ENCODE data around the gene GEMIN2.
"Not testable (repeated sequence)": the region's sequence is repeated elsewhere in the genome, so short reads cannot be mapped to it uniquely, and the experiment has no call there.

Gene GEMIN2, protein sequence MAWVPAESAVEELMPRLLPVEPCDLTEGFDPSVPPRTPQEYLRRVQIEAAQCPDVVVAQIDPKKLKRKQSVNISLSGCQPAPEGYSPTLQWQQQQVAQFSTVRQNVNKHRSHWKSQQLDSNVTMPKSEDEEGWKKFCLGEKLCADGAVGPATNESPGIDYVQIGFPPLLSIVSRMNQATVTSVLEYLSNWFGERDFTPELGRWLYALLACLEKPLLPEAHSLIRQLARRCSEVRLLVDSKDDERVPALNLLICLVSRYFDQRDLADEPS

DNA sequence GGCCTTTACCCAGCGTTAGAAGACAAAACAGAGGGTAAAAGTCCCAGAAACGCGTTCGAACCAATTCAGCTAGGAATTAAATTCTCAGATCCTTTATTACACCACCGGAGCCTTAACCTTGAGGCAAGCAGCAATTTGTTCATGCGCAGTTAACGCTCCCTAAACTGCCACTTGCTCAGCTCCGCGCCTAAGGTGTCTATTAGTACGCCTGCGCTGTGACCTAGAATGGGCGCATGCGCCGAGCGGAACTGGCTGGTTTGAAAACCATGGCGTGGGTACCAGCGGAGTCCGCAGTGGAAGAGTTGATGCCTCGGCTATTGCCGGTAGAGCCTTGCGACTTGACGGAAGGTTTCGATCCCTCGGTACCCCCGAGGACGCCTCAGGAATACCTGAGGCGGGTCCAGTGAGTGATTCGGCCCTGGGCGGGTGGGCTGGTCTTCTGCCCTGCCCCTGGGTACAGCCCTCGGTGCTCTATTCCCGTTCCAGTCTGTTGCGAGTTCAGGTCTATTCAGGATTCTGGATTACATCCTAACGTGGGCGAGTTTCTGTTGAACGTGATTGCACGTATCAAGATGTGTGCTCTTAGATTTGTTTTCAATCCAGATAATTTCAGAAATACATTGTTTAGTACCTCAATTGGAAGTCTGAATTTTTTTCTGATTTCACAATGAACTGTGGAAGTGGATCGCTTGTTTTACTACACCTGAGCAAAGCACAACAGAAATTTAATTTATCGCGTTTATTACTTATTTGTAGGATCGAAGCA is at the start of gene GEMIN2:
GEMIN2 (plus strand) TSS at position 251 of the 766 bp plus-strand sequence; CDS start at position 267, 16 bp downstream.
- peak; percentile 93 to 94 for DNase-seq

DNA sequence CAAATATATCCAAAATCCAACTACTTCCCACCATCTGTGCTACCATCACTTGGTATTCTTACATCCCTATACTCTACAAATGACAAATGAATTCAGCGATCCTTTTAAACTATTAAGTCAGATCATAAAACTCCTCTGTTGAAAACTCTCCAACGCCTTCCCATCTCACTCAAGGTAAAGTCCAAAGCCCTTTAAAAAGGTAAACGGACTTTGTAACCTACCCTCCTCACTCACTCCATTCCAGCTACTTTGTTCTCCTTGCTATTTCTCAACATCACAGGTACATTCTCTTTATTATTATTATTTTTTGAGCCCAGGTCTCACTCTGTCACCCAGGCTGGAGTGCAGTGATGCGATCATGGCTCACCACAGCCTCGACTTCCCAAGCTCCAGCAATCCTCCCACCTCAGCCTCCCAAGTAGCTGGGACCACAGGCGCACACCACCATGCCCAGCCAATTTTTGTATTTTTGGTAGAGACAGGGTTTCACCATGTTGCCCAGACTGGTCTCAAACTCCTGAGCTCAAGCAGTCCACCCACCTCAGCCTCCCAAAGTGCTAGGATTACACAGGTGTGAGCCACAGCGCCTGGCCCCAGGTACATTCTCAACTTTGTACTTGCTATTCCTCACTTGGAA is 44.8 kb upstream of the GEMIN2 start:
- not testable (repeated sequence) for DNase-seq

DNA sequence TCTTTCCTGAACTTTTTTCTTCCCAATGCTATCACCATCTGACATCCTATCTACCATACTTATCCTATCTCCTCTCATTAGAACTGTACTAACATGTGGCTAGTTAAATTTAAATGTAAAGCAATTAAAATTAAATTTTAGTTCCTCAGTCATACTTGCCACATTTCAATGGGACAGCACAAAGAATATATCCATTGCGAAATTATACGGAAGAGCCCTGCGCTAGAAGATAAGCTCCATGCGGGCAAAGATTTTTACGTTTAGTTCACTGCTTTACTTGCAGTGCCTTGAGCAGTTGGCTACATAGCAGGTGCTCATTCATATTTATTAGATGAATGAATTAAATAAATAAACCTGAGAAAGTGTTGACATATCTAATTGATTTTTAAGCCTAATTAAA is 44.2 kb upstream of the GEMIN2 start:
- no peak for DNase-seq

DNA sequence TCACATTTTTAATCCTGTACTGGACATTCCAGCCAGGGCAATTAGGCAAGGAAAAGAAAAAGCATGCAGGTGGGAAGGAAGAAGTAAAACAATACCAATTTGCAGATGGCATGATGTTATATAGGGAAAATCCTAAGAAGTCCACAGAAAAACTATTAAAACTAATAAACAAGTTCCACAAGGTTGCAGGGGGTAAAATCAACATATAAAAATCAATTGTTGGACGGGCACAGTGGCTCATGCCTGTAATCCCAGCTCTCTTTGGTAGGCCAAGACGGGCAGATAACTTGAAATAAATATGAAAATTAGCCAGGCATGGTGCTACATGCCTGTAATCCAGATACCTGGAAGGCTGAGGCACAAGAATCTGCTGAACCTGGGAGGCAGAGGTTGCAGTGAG is 43.0 kb upstream of the GEMIN2 start:
- no peak for DNase-seq

DNA sequence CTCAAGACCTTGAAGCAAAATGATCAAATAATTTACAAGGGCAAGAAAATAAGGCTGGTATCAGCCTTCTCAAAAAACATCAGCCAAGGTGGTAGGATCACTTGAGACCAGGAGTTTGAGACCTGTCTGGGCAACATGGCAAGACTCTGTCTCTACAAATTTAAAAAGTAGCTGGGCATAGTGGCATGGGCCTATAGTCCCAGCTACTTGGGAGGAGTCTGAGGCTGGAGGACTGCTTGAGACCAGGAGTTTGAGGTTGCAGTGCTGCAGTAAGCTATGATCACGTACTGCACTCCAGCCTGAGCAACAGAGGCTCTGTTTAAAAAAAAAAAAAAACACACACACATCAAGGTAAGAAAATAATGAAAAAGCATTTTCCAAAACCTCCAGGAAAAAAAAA is 33.2 kb upstream of the GEMIN2 start:
- no peak for DNase-seq

DNA sequence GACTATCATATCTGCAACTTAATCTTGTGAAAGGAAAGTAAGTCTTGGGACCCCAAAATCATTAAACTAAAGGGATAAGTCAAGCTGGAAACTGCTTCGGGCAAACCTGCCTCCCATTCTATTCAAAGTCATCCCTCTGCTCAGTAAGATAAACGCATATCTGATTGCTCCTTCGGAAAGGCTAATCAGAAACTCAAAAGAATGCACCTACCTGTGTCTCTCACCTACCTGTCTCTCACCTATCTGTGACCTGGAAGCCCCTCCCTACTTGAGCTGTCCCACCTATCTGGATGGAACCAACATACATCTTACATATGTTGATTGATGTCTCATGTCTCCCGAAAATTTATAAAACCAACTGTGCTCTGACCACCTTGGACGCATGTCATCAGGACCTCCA is 31.0 kb upstream of the GEMIN2 start:
- DNase-seq, result no peak

DNA sequence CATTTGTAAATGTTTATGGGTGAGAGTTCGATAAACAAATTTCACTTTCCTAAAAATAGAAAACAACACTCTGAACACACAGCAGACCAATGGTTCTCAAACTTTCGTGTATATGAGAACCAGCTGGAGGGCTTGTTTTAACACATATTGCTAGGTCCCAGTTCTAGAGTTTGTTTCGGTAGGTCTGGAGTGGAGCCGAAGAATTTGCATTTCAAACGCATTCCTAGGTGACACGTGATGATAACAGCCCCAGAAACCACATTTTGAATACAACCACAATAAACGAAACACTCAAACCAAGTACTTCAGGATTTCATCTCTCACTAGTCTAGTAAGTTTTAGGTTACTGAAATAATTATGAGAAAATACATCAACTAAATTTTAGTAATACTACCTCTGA is 28.2 kb upstream of the GEMIN2 start:
- no peak for DNase-seq

DNA sequence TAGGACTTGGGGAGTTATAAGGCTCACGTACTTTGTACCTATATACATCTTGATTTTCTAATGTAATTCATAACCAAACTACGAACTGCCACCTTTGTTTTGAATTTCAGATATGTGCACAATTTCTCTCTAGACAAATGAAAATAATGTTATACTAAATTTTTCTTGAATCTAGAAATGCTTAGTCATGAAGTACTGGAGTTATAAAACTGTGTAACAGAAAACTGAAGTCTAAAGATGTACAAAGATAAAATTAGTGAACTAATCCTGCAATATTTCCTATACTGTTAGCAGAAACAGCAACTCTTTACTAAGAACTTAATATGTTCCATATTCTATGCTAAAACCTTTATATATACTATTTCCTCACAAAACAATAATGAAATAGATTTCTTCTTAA is 26.6 kb upstream of the GEMIN2 start:
- no peak for DNase-seq

DNA sequence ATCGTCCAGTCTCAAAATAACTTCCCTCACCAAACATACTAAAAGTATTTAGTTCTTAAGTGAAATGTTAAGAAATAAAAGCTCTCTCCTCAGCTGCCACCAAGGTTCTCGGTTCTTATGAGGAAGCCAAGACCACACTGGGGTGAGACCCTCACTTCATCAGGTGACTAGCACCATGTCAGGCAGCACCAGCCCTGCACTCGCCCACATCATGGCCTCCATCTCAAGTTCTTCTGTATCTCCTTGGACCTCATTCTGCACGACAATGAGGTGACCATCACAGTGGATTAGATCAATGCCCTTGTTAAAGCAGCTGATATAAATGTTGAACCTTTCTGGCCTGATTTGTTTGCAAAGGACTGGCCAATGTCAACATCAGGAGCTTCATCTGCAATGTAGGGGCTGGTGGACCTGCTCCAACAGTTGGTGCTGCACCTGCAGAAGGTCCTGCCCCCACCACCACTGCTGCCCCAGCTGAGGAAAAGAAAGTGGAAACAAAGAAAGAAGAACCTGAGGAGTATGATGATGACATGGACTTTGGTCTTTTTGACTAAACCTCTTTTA is 23.5 kb upstream of the GEMIN2 start:
- DNase-seq, result no peak

DNA sequence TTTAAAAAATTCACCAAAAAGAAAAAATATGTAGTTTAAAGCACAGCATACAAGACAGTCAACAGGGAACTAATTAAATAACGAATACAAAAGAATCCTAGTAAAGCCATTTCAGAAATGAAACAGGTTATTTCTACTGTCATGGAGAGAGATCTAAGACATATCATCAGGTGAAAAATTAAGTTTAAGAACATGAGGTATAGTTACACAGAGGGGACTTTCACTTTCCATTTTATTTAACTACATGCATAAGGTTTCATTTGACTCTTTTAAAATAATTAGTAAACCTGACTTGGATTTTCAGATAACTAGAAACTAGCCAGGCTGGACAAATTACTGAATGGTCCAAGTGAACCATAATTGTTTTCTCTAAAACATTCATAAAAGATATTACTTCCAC is 22.4 kb upstream of the GEMIN2 start:
- DNase-seq, result no peak

DNA sequence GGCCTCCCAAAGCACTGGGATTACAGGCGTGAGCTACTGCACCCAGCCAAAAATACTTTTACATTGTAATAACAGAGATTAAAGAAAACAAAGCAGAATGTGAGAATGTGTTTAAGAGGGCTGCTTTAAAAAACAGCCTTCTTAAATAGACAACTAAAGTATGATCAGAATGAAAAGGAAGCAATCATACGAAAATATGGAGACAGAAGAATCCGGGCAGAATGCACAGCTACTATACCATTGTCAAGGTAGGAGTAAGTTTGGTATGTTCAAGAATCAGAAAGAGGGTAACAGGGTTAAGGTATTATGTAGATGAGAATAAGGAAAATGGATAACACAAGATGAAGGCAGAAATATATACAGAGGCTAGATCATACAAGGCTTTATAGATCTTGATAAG is 19.6 kb upstream of the GEMIN2 start:
- DNase-seq, result no peak

DNA sequence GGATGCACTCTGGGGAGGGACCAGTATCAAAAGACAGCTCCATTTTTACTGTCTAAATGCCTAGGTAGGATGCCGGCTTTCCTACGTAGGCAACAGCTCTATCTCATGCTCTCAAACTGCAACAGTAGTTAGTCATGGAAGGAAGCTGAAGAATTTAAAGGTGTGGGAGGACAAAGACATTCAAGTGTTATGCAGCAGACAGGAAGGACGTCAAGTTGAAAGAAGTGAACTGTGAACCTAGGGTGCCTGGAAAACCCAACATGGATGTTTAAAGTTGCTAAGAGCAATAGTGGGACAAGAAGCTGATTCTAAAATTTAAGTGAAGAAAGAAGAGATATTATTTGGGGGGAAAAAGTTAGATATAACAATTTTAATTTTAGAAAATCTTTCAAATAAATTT is 17.0 kb upstream of the GEMIN2 start:
- DNase-seq, result no peak

DNA sequence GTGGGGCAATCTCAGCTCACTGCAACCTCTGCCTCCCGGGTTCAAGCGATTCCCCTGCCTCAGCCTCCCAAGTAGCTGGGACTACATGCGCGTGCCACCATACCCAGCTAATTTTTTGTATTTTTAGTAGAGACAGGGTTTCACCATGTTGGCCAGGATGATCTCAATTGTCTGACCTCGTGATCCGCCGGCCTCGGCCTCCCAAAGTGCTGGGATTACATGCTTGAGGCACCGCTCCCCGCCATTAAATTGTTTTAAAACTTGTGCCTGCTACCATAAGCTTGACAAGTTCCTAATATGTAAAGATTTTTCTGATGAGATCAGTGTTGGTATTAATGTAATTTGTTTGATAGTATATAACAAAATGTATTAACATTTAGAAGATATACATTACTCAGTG is 14.9 kb upstream of the GEMIN2 start:
- DNase-seq, result not testable (repeated sequence)

DNA sequence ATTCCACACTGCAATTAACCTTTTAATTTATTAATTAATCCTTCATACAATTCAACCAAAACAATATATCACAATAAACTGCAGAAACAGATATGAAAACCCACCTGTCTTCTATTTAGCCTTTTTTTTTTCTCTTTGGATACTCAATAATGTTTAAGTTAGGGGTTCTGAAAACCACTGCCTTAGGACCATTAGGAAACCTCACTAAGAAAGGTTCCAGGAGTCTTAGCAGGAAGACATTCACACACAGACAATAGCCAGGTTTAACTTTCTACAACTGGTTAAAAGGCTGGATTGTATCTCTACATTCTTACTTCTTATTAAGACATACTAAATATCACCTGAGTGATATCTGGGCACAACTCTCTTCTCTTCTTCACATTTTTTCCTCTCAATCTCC is 14.4 kb upstream of the GEMIN2 start:
- no peak for DNase-seq

DNA sequence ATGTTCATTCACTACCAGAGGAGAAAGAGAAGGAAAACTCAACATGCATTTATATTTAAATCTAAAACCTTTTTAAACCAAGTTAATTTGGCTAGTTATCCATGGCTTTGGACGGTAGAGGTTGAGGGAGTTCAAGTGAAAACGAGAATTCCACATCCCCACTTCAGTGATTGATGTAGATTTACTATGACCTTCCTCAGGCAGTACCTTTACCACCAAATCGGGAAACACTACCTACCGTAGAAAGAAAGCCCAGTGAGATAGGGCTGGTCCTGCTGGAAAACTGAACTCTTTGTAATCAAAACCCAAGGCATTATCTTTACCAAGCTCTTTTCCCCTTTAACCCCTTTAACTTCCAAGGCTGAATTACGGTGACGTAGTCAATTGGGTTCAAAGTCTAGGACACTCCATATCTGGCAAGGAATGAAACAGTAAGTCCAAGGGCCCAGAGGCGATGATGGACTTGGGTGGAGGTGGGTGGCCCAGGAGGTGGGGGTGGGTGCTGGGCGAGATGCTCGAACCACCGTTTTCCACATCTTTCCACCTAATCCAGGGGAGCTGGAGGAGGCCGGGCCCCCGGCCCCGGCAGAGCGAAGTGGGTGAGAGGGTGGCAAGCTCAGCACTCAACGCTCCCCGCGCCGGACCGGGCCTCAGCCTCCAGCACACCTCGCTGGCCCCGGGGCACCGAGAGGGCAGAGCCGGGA is 11.7 kb upstream of the GEMIN2 start:
- peak in 1 of 2 experiments; percentile 22 for DNase-seq

DNA sequence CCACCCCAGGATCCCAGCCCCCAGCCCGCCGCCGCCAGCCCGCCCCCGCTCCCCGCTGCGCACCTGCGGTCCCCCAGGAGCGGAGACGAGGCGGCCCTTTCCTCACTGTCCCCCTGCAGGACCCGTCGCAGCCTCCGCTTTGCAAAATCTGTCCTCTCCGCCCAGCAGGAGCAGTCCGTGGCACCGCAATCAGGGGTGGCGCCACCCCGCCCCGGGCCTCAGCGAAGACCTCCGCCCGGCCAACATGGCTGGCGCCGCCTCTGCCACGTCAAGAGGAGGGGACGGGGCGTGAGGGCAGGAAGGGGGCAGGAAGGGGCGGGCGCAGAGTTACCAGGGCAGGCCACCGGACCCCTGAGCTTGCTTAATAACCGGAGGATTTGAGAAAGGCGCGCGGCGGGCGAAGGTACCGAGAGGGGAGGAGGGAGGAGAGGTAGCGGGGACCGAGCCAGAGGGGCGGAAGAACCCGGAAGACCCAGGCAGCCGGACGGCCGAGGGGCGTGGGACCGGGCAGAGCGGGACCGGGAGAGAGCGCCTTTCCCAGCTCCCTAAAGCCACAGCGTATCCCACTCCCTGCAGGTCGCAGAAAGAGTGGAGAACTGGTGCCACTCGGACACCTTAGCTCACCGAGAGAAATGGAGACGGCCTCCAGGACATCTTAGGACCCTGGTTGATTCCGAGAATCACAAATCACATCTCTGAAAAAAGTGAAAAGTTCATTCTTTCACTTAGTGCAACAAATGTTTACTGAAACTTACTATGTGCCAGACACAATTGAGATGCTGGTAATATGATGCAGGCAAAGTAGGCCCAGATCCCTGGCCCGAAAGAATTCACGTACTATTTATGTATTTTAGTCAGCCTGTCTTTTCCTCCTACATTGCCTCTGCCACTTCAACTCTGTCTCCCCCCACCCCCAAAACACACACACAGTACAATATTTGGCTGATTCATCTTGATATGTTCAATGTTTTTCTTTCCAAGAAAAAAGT is 10.9 kb upstream of the GEMIN2 start, which contains the start of gene SEC23A:
SEC23A (minus strand) TSS at position 267 of the 989 bp plus-strand sequence. CDS start 7,117 bp downstream, outside the sequence.
- peak; percentile 61 to 76 for DNase-seq

DNA sequence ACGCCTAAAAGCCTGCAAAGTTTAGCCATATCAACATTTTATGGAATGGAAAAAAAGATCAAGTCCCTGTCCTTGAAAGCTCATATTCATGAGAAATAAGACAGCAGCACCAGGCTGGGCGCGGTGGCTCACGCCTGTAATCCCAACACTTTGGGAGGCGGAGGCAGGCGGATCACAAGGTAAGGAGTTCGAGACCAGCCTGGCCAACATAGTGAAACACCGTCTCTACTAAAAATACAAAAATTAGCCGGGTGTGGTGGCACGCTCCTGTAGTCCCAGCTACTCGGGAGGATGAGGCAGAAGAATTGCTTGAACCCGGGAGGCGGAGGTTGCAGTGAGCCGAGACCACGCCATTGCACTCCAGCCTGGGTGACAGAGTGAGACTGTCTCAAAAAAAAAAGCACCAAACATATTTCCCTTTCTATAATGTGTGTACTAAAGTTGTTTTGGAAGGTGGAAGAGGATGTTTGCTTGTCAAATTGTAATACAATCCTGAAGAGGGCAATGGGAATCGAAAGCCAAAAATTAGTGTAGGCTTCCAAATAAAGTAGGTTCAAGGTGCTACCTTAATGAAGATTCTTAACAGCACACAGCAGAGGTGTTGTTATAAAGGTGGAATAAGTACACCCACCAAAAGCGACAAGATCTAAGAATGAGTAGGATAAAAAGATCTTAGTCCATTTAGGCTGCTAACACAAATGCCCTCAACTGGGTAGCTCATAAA is 9.9 kb upstream of the GEMIN2 start:
- DNase-seq, result not testable (repeated sequence)

DNA sequence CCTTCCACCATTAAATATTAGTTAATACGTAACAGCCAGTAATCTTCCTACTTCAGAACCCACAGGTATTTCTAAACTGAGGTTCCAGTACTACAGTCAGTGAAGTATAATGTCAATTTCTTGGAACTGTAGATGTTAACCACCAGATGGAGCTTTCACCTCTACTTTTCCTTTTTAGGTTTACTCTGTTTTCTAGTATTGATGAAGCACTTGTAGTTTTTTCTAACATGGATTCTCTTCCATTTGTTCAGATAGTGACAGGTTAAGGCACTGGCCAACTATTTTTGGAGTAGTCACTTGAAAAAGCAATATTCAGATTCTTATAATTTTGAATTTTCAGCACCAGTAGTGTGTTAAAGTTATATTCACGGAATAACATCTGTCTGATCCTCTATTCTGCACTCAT is 6.5 kb upstream of the GEMIN2 start:
- no peak for DNase-seq

DNA sequence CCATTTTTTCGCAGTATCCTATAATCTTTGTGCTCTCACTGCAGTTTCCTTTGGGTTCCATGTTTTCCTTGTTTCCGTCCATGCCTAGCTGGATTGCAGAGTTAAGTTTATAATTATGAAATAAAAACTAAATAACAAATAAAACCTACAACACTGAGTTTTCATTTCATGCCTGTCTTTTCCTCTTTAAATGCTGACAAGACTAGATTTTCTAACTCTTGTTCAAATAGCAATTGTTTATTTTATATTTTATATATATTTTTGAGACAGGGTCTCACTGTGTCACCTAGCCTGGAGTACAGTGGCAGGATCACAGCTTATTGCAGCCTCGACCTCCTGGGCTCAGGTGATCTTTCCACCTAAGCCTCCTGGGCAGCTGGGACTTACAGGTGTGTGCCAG is 5.3 kb upstream of the GEMIN2 start:
- no peak for DNase-seq

DNA sequence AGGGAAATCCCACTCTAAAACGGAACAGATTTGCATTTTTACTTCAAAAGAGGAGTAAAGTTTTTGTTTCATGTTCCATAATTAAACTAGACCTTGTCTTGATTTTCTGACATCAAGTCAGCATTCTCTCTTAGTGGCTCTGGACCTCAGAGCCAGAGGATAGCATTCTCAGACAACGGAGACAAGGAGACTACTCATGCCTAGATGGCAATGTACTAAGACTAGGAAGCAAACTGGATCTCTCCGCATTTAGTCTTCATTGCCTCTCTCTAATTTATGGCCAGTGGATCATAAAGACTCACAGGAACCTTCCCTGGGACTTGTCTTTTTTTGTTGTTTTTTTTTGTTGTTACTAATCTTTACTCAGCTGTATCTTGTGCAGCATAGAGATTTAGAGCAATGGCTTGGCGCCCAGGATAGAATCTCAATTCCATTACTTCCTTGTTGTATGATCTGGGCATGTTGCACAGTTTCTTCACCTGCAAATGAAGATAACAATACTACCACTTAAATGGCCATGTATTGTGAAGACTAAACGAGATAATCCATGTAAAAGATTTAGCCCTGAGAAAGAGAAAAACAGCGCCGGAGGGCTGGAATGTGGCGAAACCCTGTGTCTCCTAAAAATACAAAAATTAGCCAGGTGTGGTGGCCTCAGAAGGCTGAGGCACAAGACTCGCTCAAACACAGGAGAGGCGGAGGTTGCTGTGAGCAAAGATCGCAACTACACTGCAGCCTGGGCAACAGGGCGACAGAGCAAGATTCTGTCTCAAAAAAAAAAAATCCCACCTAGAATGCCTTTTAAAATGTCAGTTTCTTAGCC is 4.0 kb upstream of the GEMIN2 start:
- no peak for DNase-seq
